Pons (tissue), 1 donor: Measurements from ENCODE around the gene PPP1R12A.
"Not testable (repeated sequence)": the region's sequence is repeated elsewhere in the genome, so short reads cannot be mapped to it uniquely, and the experiment has no call there.

Experiments
- DNase-seq: peaks from one replicate; pipeline ENCODE4 v3.0.0-alpha.2; 2016; ENCODE audit warnings: low spot score

Gene PPP1R12A

DNA sequence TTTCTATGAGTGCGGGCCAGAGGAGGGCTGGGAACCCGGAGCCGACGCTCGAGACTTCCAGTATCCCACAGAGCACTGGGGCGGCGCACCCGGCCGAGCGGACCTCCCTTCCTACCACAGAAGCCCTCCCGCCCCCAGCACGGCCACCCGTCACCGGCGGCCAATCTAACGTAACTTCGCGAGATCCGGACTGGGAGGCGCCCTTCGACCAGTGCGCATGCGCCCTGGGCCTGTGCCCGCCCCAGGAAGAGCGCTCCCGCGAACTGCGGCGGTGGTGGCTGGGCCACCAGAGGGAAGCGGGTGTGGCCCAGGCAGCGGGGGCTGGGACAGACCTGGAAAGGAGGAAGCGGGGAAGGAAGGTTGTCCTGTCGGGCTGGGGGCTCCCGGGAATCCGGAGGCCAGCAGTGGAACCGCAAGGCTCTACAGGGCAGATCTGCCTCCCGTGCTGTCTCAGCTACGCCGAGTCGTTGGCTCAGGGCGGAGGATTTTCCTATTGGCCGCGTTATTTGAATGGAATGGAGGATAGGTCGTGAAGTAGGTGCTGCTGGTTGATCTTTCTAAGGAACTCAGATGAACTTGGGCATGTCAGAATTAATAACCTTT lies at the start of gene PPP1R12A:
TSS of gene PPP1R12A (minus strand) at position 77 of the 603 bp plus-strand sequence. CDS start 166 bp downstream, outside the sequence.
- DNase-seq, result peak; percentile 96

DNA sequence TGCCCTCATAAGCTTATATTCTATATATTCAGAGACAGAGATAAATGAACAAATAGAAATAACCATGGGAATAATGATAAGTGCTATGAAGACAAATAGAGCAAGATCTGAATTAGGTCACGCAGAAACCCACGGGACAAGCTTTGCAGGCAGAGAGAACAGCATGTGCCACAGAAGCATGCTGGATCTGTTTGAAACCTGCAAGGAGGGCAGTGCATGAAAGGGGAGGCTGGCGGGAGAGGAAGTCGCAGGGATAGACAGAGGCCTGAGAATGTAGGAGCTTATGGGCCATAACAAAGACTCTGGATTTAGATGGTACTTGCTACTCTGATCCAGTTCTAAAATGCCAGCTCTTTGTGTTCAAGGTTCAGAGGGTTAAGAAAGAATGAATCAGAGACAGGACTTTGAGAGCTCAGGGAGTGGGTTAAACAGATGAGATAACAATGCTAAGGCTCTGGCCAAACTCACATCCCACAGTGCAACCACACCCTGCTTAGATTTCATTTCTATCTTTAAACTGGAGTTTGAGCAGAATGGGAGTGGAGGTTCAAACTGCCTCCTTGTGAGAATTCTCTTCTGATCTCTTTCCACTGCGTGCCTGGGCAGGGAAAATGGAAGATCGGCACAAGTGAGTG lies 49.2 kb upstream of the PPP1R12A start:
- no peak for DNase-seq

DNA sequence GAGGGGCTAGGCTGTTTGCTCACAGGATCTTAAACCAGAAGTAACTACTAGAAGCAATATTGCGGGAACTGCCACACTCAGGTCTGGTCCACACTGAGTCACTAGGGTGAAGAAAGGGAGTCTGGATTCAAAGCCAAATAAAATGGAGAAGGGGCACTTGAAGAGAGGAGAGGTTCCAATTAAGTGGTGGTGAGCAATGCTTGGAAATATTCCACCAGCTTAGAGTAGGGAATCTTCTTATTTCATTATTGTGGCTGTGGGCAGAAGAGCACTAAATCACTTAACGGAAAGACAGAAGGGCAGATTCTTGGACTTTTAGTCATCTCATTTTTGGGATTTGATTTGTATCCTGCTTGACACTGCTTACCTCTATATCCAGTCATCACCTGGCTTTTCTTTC lies 48.6 kb upstream of the PPP1R12A start:
- DNase-seq, result no peak

DNA sequence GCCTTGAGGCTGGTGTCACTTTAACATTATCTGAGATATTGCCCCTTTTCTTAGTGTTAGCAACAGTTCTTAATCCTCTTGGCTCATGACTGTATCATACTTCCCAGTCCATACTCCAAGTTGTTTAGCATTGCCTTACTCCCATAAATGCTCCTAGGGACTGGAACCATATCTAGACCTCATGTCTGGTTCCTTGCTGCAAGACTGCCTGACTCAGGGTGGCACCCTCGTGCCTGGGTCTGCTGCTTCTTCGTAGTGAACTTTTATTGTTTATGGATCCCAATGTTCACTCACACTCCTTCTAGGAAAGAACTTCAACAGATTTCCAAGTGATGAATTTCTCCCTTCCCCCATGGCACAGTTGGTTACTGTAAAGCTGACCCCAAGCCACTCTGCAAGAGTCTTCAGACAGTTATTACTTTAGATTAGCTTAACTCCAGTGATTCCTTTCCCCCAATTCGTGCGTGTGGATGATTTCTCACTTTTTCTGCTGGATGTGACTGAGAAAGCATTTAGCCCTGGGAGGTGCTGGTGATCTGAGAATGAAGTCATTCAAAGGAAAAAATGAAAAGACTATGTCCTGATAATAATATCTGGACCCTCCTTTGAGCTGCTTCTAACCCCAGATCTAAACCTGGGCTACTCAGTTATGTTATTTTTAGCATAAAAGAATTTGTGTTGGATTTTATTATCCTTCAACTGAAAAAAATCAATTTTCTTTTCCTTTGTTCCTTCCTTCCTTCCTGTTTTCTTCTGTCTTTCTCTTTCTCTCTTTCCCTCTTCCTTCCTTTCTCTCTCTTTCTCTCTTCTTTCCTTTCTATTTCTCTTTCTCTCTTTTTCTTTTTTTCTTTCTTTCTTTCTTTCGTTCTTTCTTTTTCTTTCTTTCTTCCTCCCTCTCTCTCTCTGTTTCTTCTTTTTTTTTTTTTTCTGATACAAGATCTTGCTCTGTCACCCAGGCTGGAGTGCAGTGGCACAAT lies 47.5 kb upstream of the PPP1R12A start:
- DNase-seq, result no peak

DNA sequence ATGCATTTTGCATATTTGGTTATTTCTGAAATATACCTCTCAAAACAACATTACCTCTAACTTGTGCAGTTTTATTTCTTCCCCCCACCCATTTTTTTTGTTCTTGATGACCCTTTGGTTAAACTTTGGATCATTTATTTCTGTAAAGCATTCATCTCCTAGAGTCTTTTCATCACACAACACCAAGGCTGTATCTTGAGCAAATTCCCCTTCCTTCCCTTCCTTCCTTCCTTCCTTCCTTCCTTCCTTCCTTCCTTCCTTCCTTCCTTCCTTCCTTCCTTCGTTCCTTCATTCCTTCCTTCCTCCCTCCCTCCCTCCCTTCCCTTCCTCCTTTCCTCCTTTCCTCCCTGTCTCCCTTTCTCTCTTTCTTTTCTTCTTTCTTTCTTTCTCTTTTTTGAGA lies 43.8 kb upstream of the PPP1R12A start:
- no peak for DNase-seq

DNA sequence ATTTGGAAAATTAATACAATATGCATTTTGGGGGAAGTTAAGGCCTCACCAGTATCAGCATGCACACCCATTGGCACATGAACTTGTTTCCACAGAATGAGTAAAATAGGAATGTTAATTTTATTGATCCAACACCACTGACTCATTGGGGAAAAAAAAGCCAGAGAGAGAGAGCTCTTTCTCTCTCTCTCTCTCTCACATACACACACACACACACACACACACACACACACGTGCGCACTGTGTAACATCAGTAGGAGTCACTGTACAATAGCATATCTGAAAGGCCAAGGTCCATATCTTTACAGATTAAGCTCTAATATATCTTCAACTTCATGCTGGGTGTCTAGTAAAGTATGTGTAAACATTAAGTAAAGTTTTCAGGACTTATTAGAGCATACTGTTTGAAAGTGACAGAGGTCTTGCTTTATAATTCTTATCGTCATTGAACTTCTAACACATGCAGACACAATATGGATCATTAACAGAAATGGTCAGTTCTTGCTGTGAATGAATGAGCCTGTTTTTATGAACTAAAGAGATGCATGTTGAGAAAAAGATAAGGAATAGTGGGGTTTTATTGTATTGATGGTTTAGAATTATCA lies 43.1 kb upstream of the PPP1R12A start:
- not testable (repeated sequence) for DNase-seq

DNA sequence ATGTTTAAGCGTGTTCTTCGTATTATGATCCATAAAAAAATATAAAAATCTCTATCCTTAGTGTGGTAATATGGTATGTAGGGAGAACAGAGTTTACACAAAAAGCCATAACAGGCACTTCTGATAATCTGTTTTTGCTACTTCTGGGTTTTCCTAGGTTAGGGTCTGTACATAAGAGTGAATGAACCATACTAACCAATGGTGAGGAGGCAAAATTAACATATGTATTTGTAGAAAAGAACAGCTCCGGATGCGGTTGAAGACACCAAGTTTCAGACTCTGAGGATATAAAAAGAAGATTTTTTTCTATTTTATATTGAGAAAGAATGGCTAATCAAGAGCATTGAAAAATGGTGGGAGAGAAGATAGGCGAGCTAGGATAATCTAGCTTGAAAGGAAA lies 40.2 kb upstream of the PPP1R12A start:
- no peak for DNase-seq

DNA sequence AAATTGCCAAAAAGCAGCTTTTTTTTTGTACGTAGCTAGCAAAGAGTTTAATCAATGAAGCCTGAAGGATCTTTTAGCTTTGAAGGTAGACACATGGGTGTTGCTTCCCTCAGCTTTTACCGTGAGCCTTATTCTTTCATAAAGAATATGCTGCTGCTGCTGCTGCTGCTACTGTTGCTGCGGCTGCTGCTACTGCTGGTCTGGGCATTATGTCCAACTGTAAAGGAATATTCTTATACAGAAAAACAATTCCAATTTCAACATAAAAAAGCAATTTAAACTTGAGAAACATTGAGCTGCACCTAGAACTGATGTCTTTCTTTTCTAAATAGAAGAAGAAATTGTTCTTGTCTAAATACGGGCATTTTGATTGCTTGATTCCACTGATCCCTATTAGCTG lies 38.9 kb upstream of the PPP1R12A start:
- no peak for DNase-seq

DNA sequence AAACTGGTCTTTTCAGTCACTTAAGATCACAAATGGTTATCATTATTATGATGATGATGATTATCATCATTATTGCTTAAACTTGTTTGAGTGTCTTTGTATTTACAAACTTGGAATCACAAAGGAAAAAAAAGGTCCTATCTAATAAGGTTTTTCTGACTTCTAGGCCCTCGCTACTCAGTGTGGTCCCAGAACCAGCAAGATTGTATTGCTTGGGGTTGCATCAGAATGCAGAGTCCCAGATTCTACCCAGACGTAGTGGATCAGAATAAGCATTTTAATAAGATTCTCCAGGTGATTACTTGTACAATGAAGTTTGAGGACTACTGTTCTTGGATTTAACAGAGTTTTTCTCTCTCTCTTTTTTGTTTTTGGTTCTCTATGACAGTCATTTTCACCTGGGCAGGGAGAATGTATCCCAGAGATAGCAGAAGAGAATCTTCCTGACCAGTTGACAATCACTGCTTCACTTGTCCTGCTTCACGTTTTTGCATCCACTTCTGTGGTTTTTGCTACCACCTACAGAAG lies 29.3 kb upstream of the PPP1R12A start:
- no peak for DNase-seq

DNA sequence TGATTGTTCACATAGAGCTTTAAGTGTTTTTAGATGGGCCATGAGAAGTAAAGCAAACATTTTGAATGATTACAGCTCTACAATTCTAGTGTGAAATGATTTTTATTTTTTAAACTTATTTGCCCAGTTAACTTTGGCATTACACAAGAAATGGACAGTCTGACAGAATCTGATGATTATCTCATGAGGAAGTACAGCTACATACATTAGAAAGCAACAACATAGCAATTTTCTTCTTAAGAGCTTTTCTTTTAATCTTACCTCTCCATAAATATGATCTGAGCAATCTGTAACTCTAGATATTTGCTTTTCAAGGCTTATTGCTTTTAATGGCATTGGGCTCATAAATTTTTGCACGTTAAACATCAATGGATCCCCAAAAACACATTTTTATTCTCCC lies 26.5 kb upstream of the PPP1R12A start:
- DNase-seq, result no peak

DNA sequence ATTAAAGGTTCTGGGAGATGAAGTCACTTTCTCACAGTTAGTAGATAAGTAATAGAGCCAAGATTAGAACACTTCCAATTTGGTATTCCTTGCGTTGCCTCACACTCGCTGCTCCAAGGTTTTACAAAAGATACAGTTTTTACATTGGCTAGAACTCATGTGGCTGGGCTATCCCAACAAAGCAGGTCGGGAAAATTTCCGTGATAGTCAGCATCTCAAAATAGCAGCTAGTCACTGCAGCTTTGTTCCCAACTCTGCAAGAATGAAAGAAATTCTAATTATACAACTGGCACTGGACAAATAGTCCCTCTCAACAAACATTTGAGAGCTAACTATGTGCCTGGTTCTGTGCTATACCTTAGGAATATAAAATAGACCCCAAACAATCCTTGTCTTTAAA lies 24.6 kb upstream of the PPP1R12A start:
- peak; percentile 67 for DNase-seq

DNA sequence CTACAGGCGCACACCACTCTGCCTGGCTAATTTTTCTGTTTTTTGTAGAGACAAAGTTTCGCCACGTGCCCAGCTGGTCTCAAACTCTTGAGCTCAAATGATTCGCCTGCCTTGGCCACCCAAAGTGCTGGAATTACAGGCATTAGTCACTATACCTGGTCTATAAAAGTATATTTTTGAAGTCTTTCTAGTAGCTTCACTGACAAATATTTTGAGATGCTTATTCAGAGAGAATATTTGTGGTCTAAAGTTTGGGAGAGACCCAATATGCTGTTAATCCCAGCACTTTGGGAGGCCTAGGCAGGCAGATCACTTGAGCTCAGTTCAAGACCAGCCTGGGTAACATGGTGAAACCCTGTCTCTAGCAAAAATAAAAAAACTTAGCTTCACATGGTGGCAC lies 22.0 kb upstream of the PPP1R12A start:
- DNase-seq, result no peak

DNA sequence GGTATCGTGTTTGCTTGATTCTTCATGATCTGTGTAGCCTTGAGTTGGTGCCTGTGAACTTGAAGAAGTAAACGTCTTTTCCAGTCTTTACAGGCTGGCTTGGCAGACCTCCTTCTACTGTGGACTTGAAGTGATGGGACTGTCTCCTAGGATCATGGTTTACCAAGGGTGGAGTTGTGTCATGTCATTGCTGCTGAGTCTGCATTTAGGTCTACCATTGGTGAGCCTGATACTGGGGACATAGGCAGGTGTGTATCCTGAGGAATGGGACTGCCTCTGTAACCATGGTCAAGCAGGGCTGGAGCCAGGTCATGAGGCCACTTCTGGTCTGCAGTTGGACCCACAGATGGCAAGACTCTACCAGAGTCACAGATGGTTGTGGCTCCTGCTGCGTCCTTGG lies 20.7 kb upstream of the PPP1R12A start:
- no peak for DNase-seq

DNA sequence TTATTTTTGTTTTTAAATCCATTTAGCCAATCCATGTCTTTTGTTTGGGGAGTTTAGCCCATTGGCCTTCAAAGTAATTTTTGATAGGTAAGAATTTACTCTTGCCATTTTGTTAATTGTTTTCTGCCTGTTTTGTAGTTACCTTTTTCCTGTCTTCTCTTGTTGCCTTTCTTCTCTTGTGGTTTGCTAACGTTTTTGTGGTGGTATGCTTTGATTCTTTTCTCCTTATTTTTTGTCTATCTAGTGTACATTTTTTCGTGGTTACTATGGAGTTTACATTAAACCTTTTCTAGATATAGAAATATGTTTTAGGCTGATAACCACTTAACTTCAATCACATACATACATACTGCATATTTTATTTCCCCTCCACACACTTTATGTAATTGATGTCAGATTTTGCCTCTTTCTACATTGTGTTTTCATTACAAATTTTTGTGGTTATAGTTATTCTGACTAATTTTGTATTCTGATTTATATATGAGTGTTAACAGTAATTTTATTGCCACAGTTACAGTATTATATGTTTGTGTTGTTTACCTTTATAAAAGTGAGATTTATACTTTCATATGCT lies 19.2 kb upstream of the PPP1R12A start:
- no peak for DNase-seq

DNA sequence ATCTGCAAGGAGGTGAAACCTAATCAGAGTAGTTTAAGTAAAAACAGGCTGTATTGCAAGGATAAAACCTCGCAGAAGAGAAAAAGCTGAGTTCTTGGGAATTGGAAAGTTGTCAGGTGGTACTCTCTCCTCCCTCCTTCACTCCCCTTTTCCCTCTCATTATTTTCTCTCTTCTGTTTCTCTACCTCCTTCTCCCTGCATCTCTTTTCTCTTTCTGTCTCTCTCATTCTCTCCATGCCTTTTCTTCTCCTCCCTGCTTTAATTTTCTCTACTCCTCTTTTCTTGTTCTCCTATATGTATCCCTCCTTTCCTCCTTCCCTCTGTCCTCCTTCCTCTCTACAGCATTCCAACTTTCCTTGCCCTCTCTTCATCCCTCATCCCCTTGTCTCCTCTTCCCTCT lies 14.2 kb upstream of the PPP1R12A start:
- DNase-seq, result no peak

DNA sequence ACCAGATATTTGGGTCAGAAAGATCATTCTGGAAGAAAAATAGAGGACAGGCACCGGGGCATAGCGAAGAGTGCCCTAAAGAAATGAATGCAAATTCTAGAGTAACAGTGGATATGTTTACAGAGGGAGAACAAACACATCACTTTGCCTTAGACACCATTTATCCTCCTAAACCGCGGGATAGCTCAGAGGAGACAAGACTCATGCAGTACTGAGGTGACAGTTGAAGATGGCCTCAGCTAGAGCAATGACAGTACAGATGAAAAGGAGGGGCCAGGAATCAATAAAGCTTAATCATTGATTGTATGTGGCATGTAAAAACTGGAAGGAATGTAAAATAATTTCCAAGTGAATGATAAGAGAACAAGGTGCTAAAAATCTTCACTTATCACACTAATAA lies 10.5 kb upstream of the PPP1R12A start:
- no peak for DNase-seq

DNA sequence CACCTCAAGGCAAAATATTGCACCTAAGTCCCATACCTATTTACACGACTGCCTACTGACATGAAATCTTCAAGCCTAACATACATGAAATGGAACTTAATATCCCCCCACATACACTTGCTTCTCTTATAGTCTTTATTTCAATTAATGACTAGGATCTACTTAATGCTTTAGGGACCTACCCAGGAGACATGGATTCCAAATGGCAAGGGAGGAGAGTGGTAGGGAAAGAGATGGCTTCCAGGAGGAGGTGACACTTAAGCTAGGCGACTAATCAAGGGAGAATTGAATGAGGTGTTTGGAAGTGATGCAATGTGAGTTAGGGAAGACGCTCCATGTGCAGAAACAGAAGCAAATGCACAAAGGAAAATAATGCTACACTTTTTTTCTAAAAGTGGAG lies 9.7 kb upstream of the PPP1R12A start:
- no peak for DNase-seq

DNA sequence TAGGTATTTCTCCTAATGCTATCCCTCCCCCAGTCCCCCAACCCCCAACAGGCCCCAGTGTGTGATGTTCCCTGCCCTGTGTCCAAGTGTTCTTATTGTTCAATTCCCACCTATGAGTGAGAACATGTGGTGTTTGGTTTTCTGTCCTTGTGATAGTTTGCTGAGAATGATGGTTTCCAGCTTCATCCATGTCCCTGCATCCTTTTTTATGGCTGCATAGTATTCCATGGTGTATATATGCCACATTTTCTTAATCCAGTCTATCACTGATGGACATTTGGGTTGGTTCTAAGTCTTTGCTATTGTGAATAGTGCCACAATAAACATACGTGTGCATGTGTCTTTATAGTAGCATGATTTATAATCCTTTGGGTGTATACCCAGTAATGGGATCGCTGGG lies 7.9 kb upstream of the PPP1R12A start:
- not testable (repeated sequence) for DNase-seq

DNA sequence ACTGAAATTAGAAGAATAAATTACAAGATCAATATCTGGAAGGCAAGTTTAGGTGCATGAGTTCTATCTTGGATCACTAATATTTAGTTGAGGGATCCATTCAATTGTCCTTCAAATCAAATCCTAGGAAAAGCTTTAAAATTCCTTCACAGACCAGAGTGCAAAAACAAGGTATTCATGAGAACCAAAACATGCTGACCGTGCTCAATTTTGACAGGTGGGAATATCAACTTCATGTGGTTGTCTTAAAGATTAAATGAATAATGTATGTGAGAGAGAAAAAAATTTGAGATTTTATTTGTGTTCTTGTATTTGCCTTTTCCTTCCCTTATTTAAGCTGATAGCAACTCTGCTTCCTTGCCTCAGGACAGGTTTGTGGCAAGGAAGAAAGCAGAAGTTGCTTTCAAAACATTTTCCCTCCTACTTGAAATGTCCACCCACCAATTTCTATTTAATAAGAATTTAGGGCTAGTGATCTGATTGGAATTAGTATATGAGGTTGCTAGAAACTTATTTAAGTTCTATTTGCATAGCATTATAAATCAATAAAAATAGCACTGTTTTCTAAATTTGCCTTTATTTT lies 4.9 kb upstream of the PPP1R12A start:
- no peak for DNase-seq

DNA sequence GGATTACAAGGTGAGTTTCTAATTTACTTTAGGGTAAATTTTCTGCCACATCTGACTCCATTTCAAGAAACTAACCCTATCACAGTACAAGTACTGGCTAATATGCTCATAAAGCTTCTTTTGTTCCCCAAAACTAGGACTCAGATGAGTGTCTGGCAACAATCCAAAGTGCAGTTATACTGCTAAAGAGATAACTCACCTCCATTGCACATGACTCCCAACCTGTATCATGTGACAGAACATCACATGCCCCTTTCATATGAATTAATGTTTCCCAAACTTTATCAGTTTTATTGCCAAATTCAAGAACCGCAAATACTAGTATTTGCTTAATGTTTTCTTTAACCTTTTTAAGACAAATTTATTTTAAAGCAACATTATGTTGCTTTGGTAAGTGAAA lies 3.9 kb upstream of the PPP1R12A start:
- DNase-seq, result no peak

DNA sequence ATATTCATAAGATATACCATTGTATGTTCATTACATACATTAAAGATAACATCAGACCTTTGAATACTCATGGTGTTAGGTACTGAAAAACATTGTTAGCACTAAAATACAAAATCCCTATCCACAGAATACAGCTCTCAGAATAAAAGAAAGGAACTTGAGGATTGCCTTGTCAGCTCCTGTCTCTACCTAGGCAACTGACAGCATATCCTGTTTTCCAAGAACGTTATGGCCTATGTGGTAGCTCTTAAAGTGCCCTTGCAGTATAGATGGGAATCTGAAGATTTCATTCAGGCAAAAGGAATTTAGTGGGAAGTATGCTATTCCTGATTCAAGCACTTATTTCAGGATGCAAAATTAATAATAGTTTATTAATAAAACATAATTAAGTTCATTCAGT lies 1.8 kb upstream of the PPP1R12A start:
- no peak for DNase-seq
